GM19023 (cell line): ENCODE measurements around the gene DUSP7.

Source experiments
- ATAC-seq: cut with Tn5 transposase; IDR thresholded peaks from one replicate; pipeline ENCODE4 v1.9.1; 2021; ENCODE audit warnings: mild to moderate bottlenecking, moderate library complexity; ENCODE audit not compliant: unreplicated experiment

Gene DUSP7

DNA sequence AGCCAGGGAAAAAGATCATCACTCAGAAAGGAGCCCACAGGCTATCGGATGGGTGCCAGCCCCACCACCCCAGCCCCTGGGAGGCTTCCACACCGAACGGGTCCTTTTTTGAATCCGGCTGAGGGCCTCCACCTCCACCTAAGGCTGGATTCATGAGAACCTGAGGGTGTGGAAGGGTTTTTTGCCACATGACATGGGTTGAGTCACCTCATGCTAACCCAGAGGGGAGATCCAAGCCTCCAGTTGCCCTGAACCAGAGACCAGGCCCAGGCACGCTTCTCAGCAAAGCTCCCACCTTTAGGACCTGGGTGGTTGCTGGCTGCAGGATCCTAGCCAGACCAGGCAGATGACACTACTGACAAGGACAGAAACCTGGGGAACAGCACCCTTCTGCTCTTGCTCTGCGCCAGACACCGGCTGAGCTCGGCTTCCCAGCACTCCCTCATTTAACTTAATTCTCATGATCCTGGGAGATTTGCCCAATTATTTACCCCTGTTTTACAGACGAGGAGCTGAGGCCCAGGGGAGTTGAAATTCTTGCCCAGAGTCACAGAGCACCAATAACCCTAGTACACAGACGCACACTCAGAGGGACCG lies 25.6 kb downstream of the DUSP7 start:
- no peak for ATAC-seq

DNA sequence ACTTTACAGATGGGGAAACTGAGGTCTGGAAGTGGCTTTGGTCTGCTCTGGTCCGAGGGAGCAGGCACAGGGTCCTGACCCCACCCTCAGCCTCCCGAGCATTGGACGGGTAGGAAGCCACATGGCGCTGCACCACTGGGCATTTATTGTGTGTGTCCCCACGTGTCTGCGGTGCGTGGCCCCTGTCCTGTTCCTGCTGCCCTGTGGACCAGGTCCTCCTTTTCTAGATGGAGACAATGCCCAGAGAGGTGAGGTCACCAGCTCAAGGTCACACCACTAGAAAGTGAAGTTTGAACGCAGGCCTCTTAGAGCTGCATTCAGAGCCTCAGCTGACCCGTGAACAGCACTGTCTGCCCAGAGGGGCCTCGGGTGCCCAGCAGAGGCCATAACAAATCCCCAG lies 26.8 kb downstream of the DUSP7 start:
- no peak for ATAC-seq

DNA sequence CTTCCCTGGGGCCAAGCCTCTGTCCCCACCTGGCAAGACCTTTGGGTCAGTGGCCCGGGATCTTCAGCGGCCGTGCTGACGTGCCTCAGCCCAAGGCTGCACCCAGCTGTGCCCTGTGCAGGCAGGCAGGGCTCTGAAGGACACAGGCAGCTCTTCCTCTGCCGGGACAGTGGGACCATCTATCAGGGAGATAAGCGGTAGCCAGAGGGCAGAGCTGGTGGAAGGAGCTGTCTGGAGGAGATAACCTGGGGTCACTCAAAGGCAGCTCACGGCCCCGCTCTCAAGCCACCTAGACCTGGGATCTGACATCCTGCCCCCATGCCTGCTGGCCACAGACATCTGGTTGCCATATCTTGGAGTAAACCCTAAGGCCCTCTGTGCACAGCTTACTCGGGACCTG lies 27.3 kb downstream of the DUSP7 start:
- no peak for ATAC-seq

DNA sequence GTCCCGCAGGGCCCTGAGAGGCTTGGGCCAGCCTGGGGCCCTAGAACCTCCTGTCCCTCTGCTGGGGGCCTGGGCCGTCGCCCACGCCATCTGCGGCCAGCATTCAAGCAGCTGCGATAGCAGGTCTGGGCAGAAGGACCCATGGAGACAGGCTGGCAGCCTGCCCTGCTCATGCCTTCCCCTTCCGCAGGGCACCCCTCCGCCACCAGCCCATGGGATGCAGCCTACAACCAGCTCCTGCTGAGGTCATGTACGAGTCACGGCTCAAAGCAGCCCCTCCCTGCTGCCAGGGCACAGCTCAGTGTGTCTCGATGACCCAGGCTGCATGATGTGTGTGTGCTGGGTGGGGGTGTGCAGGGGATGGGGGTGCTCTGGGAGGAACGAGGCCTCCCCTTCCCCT lies 27.8 kb downstream of the DUSP7 start:
- ATAC-seq = no peak

DNA sequence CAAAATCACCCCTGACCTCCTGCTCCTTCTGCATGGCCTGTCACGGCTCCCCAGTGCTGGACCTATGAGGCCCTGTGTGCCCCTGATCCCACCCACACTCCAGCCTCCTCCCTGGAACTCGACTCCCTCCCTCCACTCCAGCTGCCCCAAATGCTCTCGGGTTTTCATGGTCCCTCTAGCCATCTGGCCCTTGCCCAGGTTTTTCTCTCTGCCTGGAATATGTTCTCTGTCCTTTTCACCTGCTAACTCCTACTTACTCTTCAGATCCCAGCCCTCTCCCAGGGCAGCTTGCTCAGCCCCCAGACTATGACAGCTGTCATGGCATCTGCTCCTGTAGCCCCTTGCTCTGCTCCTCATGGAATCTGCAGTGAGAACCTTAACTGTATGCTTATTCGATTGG lies 30.3 kb downstream of the DUSP7 start:
- no peak for ATAC-seq

DNA sequence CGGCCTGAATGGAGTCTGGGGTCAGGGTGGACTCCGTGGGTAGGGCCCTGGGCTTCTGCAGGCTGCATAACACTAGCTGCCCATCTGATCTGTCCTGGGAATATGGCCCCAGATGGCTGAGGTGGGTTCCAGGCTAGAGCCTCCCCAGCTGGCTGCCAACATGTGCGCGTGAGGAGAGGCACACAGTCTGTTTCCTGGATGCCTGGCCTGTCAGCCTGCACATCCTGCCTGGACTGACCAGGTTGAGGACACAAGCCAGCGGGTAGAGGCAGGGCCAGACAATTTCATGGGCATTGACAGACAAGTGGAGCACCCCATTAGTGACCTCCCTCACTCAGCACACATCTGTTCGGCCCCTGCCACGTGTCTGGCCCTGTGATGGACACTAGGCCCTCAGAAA lies 30.9 kb downstream of the DUSP7 start:
- no peak for ATAC-seq

DNA sequence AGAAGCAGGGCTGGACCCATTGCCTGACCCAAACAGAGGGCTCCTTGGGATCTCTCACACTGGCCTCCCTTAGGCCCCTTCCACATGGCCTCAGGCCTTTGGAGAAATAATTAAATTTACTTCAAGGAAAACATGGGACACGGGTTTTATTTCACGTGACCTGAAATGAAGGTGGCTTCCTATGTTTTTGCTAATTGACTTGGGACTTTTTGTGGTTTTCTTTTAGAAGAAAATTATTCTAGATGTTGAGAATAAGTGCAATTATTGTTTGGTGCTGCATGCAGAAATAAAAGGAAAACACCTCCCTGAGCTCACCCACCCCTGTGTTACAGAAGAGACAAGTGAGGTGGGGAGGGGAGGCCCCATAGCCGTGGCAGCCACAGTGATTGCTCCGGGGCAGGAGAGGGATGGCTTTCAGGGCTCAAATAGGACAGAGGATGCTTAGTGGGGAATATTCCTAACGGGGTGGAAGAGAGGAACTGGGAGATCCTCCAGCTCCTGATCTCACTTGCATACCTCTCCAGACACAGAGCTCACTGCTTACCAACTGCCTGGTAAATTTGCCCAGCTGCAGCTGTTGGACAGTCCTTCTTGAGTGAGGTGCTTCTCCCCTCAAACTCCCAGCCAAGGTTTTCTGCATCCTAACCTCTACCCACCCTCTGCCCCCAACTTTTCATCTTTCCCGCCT lies 31.5 kb downstream of the DUSP7 start:
- no peak for ATAC-seq

DNA sequence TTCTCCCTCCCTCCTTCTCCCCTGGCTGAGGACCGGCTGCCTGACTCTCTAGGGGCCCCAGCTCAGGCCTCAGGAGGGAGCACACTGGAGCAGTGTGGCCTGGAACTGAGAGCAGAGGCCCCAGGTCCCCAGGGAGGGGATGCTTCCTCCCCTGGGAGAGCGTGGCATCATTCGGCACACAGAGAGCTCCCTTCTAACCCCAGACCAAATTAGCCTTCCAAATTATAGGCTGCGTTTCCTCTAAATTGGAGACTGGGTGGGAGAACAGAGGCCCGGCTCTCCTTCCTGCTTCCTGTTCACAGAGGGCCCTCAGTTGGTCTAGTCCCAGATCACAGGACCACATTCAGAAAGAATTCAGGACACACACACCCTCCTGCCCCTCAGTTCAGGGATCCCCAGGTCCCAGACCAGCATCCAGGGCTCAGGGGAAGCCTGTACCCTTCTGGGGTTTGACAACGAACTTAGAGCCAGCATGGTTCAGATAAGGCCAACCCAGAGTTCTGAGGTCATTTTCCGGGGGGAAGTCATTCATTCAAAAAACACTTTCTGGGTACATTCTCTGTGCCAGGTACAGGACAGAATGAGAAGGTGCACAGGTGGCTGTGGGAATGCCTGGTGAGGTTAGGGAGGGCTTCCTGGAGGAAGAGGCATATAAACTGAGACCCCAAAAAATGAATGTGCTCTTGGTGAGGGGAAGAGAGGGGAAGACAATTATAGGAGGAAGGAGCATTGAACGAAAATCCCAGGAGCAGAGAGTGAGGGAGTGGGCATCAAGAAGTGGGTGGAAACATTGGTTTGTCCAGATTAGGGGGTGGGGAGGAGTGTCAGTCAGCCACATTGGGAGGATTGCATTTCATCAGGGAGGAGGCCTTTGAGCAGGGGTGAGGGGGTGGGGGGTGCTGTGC lies 32.3 kb downstream of the DUSP7 start:
- peak; percentile 48 for ATAC-seq

DNA sequence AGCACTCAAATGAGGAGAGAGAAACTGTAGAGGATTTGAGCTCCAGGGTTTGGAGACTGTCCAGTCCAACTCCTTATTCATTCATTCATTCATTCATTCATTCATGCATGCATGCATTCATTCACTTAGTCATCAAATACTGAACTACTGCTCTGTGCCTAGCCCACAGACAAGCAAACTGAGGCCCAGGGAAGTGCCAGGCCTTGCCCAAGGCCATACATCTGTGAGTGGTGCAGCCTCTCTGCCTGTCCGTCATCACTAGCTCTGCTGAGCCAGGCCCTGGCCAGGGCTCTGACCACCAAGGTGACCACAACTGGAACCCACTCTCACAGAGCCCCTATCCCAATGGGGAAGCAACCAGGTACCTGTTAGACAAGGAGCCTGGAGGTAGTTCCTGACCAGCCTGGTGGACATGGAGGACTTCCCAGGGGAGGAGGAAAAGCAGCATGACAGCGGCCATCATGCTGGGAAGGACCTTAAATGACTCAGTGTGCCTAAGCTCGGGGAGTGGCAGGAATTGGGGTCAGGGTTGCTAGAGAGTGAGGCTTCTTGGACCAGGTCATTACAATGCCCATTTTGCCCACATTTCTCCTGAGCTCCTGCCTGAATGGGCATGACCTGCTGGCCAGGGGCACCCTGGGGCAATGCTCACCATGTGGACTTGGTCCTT lies 33.1 kb downstream of the DUSP7 start:
- ATAC-seq = no peak

DNA sequence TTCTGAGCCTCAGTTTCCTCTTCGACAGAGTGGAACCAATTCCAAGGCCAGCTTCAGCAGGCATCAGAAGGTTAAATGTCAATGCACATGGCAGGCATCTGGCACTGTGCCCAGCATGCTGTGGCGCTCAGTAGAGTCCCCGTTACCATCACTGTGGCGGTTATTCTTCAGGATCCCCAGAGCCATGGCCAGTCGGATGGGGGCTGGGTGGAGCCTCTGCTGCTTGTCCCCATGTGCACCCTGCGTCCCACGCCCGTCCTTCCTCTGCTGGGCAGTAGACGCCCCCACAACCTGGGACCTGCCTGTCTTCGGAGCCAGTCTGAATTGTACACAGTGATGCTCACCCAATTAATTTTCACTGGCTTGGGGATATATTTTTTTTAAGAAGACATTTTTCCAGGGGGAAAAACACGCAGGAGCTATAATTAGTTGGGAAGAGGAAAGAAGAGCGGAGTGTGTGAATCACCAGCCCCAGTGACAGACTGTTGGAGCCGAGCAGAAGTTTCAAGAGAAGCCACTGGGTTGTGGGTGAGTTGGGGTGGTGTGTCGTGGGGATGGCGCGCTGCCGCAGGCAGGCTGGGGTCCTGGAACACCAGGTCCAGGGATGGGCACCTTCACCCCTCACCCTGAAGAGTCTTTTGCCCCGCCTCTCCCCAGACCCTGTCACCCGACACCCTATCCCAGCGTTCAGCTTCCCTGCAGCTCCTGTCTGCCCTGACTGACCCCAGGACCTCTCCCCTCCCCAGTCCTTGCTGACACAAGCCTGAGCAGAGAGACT lies 33.9 kb downstream of the DUSP7 start:
- no peak for ATAC-seq

DNA sequence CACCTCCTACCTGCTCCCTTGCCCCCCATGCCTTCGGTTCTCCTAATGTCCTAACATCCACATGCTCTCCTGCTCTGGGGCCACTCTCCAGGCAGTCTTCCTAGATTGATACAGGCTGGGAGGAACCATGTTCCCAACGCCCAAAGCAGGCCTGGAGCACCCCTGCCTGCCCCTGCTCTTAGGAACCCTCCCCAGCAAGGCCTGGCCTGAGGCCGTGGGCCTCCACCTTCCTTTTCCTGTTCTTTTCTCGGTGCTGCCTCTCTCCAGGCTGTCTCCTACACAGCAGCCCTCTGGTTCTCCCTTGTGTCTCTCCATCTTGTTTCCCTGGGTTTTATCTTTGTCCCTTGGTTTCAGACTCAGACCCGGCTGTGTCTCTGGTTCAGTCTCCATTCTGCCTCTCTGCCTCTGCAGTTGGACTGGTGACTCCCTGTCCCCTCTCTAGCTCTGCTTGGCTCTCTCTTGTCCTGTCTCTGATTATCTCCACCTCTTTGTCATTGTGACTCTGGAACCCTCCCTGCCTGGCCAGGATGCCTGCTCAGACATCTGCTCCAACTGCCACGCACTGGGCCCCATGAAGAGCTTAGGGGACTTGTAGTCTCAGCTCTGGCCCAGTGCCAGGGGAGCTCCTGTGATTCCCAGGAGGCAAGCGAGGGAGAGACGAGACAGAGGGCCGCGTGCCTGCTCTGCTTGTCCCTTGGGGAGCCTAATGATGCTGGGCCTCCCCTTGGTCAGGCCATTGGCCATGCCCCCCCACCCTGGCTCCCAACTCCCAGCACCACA lies 34.7 kb downstream of the DUSP7 start:
- ATAC-seq = no peak

DNA sequence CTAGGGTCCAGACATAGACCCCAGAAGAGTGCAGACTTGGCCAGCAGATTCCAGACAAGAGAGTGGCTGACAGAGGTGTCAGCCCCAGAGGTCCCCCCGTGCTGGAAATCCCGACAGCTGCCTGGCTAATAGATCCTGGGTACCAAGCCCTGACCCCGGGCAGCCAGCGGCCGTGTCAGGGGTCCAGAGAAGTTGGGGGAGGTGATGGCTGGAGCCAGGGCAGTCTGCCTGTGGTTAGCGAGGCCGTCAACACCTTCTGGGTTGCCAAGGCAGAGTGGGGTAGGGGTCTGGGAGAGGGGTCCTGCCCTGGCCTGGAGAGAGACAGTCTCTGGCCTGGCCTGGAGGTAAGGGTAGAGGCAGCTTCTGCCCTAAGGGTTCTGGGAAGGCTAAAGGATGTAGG lies 35.6 kb downstream of the DUSP7 start:
- no peak for ATAC-seq

DNA sequence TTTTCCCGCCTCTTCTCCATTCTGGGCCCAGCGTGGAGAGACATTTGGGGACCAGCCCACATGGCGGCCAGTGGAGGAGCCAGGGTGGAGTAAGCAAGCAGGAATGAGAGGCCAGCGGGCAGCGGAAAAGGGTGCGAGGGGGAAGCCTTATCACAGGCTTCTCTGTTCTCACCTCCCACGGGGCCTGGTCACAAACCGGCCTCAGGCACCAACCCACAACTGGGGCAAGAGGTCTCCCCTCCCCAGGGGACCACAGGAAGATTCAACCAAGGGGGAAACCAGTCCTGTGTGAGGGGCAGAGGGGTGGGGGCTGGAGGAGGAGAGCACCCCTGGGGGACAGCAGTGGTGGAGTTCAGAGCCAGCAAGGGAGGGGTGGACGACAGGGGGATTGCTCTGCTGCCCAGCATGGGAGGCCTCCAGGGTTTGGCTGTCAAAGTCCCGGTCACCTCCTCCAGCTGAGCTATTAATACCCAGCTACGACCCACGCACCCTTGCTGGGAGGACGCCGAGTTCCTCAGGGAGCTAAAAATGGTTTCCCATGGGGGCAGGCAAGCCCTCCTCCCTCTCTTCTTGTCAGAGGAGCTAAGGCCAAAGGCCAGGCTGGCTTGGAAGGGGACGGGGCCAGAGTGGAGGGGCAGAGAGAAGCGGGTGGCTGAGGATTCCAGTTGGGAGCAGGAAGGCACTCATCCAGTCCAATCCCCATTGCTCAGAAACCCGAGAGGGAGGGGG lies 36.9 kb downstream of the DUSP7 start:
- no peak for ATAC-seq

DNA sequence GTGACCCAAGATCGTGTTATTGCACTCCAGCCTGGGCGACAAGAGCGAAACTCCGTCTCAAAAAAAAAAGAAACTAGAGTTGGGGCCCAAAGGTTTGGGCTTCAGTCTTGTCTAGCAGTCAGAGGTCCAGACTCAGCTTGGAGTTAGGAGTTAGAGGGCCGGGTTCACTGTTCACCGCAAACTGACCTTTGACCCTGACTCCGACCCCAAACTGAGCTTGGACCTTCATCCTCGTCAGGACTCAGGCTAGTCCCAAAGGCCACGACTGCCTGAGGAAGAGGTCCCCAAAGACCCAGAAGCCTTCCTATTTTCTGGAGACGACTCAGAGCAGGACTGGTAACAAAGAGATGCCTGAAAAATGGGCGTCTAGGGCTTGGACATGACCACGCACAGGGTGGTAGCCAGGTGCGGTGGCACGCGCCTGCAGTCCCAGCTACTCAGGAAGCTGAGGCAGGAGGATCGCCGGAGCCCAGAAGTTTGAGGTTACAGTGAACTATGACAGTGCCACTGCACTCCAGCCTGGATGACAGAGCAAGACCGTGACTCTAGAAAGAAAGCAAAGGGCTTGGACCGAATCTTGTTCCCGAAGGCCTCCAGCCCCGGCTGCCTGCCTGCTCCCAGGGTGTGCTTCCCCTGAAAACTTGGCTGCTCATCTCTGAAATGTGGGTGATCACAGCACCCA lies 37.9 kb downstream of the DUSP7 start:
- no peak for ATAC-seq

DNA sequence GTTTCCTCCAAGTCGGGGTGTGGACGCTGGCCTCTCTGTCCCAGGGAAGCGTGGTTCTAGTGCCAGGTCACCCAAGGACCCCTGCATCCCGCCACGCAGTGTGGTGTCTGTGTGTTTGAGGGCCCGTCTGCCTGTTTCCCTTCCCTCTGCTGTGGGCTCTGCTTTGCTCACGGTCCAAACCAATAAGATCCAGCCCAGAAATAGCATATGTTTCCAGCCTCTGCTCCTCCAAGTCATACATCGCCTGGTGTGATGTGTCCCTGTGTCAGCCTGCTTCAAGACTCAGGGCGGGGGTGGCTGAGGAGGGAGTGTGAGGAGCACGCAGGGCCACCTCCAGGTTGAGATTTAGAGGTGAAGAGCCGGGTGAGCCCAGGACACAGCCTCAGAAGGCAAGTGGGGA lies 38.8 kb downstream of the DUSP7 start:
- ATAC-seq = no peak

DNA sequence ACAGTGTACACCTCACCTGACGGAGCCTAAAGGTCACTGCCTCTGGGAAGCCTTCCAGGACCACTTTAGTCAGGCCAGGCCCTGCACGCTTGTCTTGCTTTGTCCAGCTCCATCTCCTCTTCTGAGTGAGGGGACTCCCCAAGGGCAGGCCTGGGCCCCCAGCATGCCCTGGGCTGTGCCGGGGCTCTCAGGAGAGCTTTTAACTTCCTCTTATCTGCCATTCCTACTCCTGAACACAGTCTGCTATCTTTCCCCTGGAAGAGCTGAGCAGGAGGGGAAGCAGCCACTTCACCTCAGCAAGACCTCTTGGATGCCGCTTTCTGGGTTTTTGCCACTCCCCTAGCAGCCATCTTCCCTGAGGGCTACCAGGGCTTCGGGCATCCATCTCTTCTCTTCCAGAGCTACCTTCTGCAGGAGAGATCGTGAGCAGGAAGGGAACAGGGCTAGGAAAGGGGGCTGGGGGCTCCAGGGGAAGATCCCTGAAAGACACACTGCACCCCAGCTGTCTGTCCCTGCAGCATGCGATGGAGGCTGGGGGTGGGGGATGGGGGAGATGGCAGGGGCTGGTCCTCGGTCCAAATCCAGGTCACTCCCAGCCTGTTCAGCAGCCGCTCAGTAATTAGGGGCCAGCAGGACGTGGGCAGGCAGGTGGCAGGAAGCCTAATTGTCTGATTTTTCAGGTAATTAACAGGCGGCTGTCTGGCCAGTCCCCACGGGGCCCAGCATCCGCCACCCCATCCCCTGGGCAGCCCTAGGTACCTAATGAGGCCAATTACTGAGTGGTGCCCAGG lies 40.7 kb downstream of the DUSP7 start:
- no peak for ATAC-seq

DNA sequence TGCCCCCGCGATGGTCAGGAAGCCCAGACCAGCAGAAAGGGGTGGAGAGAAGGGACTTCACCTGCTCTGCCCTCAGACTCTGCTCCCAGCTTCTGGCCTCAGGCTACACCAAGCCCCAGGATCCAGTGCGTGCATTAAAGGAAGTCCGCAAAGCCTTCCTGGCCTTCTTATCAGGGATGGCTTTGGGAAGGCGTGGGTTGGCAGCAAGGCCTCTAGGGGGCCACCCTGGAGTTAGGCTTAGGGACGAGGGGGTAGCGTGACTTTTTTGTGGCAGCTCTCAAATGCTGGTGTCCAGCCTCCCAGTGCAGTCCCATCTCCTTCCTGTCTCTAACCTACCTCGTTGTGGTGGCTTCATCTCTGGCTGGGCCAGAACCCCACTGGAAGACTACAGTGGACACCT lies 41.8 kb downstream of the DUSP7 start:
- ATAC-seq = no peak
